Measurements from ENCODE around the gene CPE.

- TF ChIP-seq CSDC2 (CRISPR knock-in tag; IDR thresholded peaks at IDR 0.05) (no peak), SNAI2 (CRISPR knock-in tag; IDR thresholded peaks at IDR 0.05) (no peak), CSRNP3 (CRISPR knock-in tag; IDR thresholded peaks at IDR 0.05) (no peak)
These were observed 8.3 kb upstream of the CPE start for GRCh38 chr4:165370530-165370929.

All from SK-N-SH treated with all-trans-retinoic acid at 6 μM for 48 hours (cell line).